GM18951 (cell line): Measurements from ENCODE around the gene TBC1D22A.

Experiments
- POLR2A ChIP-seq: IDR thresholded peaks from 4 replicates; pipeline ENCODE4 v1.6.1; 2011; ENCODE audit warnings: mild to moderate bottlenecking; ENCODE audit not compliant: insufficient read length, insufficient read depth; ENCODE audit errors: extremely low read depth
- in situ Hi-C: fragments of 300-500 bp; cut with MboI; formaldehyde crosslinking; loops from one replicate; pipeline ENCODE4 v1.12.0; 2022; ENCODE audit warnings: low sequenced_read_pairs, mixed read lengths, inconsistent platforms; ENCODE audit not compliant: unreplicated experiment

TBC1D22A gene

DNA sequence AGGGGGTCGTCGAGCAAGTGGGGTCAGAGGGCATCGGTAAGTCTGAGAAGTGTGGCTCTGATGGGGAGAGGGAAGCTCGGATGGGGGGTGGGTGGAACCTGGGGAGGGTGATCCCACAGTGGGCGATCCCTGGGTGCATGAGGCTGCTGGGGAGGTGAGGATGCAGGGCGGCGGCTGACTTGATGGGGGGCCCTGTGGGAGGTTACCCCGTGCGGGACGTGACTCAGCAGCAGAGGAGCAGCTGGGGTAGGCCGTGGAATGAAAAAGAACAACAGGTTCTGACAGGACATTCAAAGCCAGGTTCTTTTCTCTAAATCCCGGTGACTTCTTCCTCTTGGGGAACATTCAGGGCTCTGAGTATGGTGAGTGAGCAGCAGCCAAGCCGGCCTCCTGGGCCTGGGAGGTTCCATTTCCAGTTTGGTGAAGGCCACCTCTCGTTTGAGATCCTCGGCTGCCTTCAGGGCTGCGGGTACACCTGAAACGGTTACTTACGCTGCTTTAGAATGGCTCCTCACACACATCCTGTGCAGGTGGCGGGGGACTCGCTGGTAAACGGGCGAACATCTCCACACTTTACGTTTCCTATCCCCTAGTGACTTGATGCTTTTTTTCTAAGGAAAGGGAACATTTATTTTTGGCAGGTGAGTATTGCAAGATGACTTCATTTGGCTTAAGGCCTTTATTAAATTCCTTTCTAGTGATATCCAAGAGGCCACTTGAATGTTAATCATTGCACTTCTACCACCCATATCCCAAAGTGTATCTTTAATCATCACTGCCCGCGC, 278.2 kb downstream of the TBC1D22A start:
- in situ Hi-C loops = no loop called here
- TF ChIP-seq POLR2A = no peak

GRCh38 chr22:47041271-47042115, 279.0 kb downstream of the TBC1D22A start:
- TF ChIP-seq POLR2A = no peak
- in situ Hi-C loops = no loop called here

DNA sequence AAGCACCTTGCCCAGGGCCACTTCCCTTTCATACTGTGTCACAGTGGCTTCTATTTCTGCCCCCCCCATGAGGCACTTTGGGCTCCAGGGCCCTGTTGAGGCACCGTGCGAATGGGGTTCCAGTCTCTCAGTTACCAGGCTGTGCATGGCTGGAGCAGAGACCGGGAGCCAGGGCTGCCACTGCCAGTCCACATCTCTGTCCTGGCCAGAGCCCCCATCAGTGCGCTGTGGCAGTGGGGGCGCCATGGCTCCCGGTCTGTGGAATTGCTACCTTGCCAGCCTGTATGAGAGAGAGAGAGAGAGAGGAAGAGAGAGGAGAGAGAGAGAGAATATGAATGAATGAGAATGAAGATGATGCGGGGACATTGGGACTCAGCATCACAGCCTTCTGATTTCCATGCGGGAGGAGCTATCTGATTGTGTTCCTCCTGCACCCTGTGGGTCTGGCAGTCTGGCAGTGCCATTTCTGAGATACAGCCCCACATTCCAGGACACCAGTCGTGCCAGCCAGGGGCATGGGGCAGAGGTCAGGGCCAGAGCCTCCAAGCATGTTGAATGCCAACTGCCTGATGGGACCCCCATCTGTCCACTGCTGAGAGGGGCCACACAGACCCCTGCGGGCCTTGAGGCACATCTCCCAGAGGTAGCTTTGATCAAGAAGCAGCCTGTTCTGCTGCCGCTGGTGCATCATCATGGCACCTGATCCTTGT, 279.8 kb downstream of the TBC1D22A start:
- TF ChIP-seq POLR2A = no peak
- in situ Hi-C loops = no loop called here

- TF ChIP-seq POLR2A = no peak
- in situ Hi-C loops = no loop called here
These were observed 280.5 kb downstream of the TBC1D22A start for GRCh38 chr22:47042861-47043496.

DNA sequence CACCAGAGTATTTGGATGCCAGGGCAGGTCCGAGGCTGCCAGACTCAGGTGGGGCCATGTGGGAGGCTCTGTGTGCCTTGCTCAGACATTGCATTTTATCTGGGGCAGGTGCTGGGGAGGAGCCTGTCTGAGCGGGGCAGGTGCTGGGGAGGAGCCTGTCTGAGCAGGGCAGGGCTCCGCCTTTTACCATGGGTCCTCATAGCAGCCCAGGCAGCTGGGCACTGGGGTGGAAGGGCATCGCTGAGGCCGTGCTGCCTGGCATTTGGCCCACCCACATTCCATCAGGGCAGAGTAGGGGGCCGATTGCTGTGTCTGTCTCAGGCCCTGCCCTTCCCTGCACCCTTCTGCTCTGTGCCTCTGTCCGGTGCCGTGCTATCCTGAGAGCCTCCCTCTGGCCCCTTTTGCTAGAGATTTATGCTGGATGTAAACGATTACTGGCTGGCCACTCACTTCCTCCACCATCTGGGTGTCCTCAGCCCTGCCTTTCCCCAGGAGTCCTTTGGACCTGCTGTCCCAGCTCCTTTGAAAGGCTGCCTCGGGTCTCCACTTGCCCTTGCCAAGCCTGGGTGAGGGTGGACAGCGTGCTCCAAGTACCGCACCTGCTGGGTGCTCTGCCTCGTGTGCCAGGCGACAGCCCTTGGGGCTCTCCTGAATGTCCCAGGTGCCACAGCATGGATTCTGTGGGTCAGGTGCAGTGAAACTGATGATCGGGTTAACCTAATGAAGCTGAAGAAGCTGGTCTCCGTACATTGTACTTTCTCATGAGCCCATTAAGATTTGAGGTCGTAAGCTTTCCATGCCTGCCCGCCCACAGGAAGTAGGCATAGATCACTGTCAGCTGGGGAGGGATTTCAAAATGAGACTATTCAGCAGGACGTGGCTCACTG, 281.6 kb downstream of the TBC1D22A start:
- no peak for TF ChIP-seq POLR2A
- in situ Hi-C loops = no loop called here

- in situ Hi-C loops = no loop called here
- no peak for TF ChIP-seq POLR2A
These were observed 282.5 kb downstream of the TBC1D22A start for GRCh38 chr22:47044722-47045535.

DNA sequence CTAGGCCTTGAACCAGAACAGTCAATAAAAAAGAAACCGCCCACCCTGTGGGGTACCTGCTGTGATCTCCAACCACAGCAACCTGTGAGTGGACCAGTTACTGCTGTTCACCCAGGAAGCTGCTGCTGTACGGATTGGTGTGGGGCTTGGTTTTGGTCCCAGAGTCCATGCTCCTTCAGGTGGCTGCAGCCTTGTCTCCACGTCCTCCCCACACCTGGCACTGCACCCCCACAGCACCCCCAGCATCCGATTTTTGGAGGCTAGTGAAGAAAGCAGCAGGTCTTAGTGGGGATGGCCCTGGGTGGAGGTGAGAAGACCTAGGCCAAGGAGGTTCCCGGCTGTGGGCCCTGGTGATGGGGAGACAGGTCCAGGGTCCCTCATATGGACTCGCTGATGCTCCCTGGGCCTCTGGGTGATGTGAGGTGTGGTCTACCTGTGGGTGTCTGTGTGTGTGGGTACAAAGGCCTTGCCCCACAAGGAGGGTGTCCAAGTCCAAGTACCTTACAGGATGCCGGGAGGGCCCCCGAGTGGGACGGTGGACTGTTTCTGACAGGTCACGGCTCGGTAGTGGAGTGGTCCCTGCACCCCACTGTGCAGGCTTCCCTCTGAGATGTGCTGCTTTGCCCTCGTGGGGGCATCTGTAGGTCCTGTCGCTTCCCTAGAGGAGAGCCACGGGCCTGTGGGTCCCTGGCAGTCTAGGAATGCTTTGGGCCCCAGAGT, 283.4 kb downstream of the TBC1D22A start:
- no peak for TF ChIP-seq POLR2A
- in situ Hi-C loops = no loop called here

- in situ Hi-C loops = no loop called here
- no peak for TF ChIP-seq POLR2A
These were observed 284.1 kb downstream of the TBC1D22A start for GRCh38 chr22:47046411-47047065.

- TF ChIP-seq POLR2A = no peak
- in situ Hi-C loops = no loop called here
These were observed 285.1 kb downstream of the TBC1D22A start for GRCh38 chr22:47047321-47048122.
